ENCODE data around the gene ZNF189. TPM values are rescaled to one million over a fixed set of nuclear protein-coding genes. Genes with fewer than 3 reads are reported as not detected.

Gene ZNF189
- polyA plus RNA-seq, 2 donors, result 3.4 to 5.2 TPM

- Histone ChIP-seq H3K36me3 (ENCODE audit: control insufficient read depth in 2 of 2, insufficient read depth in 2 of 2, low read length in 1 of 2) (no peaks in the 10 kb centered on the region), H3K4me3 (ENCODE audit: low read depth in 1 of 2, low read length in 2 of 2) (no peak overlapping the region), H3K4me1 (ENCODE audit: control insufficient read depth in 2 of 2, insufficient read depth in 2 of 2, low read length in 1 of 2) (no peaks in the 10 kb centered on the region), H3K9me3 (ENCODE audit: control insufficient read depth in 2 of 2, insufficient read depth in 1 of 2, low read depth in 1 of 2, low read length in 1 of 2) (no peaks in the 10 kb centered on the region), H3K27ac (ENCODE audit: low read depth in 2 of 2, low read length in 1 of 2) (no peak overlapping the region), H3K27me3 (ENCODE audit: control insufficient read depth in 1 of 2, insufficient read depth in 2 of 2, low read length in 2 of 2) (no peaks in the 10 kb centered on the region)
Observed at GRCh38 chr9:101432171-101432570, 33.5 kb downstream of the ZNF189 start.

GRCh38 chr9:101432740-101433139, 34.1 kb downstream of the ZNF189 start:
- Histone ChIP-seq H3K4me3 (ENCODE audit: low read depth in 1 of 2, low read length in 2 of 2) (no peak overlapping the region), H3K4me1 (ENCODE audit: control insufficient read depth in 2 of 2, insufficient read depth in 2 of 2, low read length in 1 of 2) (no peaks in the 10 kb centered on the region), H3K9me3 (ENCODE audit: control insufficient read depth in 2 of 2, insufficient read depth in 1 of 2, low read depth in 1 of 2, low read length in 1 of 2) (no peaks in the 10 kb centered on the region), H3K36me3 (ENCODE audit: control insufficient read depth in 2 of 2, insufficient read depth in 2 of 2, low read length in 1 of 2) (no peaks in the 10 kb centered on the region), H3K27me3 (ENCODE audit: control insufficient read depth in 1 of 2, insufficient read depth in 2 of 2, low read length in 2 of 2) (no peaks in the 10 kb centered on the region), H3K27ac (ENCODE audit: low read depth in 2 of 2, low read length in 1 of 2) (no peak overlapping the region)
- 86 to 88% methylated on average over 1 of the region's 1 CpG for WGBS, 2 donors

- no peak overlapping the region for H3K27ac ChIP-seq (ENCODE audit: low read depth in 2 of 2, low read length in 1 of 2)
Observed at GRCh38 chr9:101433229-101433628, 34.6 kb downstream of the ZNF189 start.

GRCh38 chr9:101434998-101435397, 36.3 kb downstream of the ZNF189 start:
- 63 to 69% methylated on average over 3 of the region's 3 CpGs for WGBS, 2 donors
- no peaks in the 10 kb centered on the region for H3K36me3 ChIP-seq (ENCODE audit: control insufficient read depth in 2 of 2, insufficient read depth in 2 of 2, low read length in 1 of 2)
- no peaks in the 10 kb centered on the region for H3K4me1 ChIP-seq (ENCODE audit: control insufficient read depth in 2 of 2, insufficient read depth in 2 of 2, low read length in 1 of 2)
- H3K4me3 ChIP-seq (ENCODE audit: low read depth in 1 of 2, low read length in 2 of 2), result no peak overlapping the region
- H3K27ac ChIP-seq (ENCODE audit: low read depth in 2 of 2, low read length in 1 of 2), result no peak overlapping the region
- H3K9me3 ChIP-seq (ENCODE audit: control insufficient read depth in 2 of 2, insufficient read depth in 1 of 2, low read depth in 1 of 2, low read length in 1 of 2), result no peaks in the 10 kb centered on the region
- H3K27me3 ChIP-seq (ENCODE audit: control insufficient read depth in 1 of 2, insufficient read depth in 2 of 2, low read length in 2 of 2), result no peaks in the 10 kb centered on the region

More at GRCh38 chr9:101433229-101433628, 34.6 kb downstream of the ZNF189 start:
- Histone ChIP-seq H3K4me1 (ENCODE audit: control insufficient read depth in 2 of 2, insufficient read depth in 2 of 2, low read length in 1 of 2) (no peaks in the 10 kb centered on the region), H3K9me3 (ENCODE audit: control insufficient read depth in 2 of 2, insufficient read depth in 1 of 2, low read depth in 1 of 2, low read length in 1 of 2) (no peaks in the 10 kb centered on the region), H3K27me3 (ENCODE audit: control insufficient read depth in 1 of 2, insufficient read depth in 2 of 2, low read length in 2 of 2) (no peaks in the 10 kb centered on the region), H3K36me3 (ENCODE audit: control insufficient read depth in 2 of 2, insufficient read depth in 2 of 2, low read length in 1 of 2) (no peaks in the 10 kb centered on the region), H3K4me3 (ENCODE audit: low read depth in 1 of 2, low read length in 2 of 2) (no peak overlapping the region)
- 52 to 55% methylated on average over 3 of the region's 3 CpGs for WGBS, 2 donors

GRCh38 chr9:101435601-101436079, 37.0 kb downstream of the ZNF189 start, which contains the start of gene ALDOB:
ALDOB (minus strand) TSS chr9:101435774; CDS start chr9:101430887, 4,887 bp downstream.
- Histone ChIP-seq H3K4me1 (ENCODE audit: control insufficient read depth in 2 of 2, insufficient read depth in 2 of 2, low read length in 1 of 2) (no peaks in the 10 kb centered on the region), H3K4me3 (ENCODE audit: low read depth in 1 of 2, low read length in 2 of 2) (no peak within 1 kb of the TSS), H3K27ac (ENCODE audit: low read depth in 2 of 2, low read length in 1 of 2) (no peak within 1 kb of the TSS), H3K9me3 (ENCODE audit: control insufficient read depth in 2 of 2, insufficient read depth in 1 of 2, low read depth in 1 of 2, low read length in 1 of 2) (no peaks in the 10 kb centered on the region), H3K27me3 (ENCODE audit: control insufficient read depth in 1 of 2, insufficient read depth in 2 of 2, low read length in 2 of 2) (no peaks in the 10 kb centered on the region), H3K36me3 (ENCODE audit: control insufficient read depth in 2 of 2, insufficient read depth in 2 of 2, low read length in 1 of 2) (no peaks in the 10 kb centered on the region)
- 59 to 60% methylated on average over 2 of the region's 2 CpGs for WGBS, 2 donors

- H3K27ac ChIP-seq (ENCODE audit: low read depth in 2 of 2, low read length in 1 of 2), result no peak overlapping the region
- 46 to 62% methylated on average over 2 of the region's 2 CpGs for WGBS, 2 donors
- no peaks in the 10 kb centered on the region for H3K27me3 ChIP-seq (ENCODE audit: control insufficient read depth in 1 of 2, insufficient read depth in 2 of 2, low read length in 2 of 2)
- no peaks in the 10 kb centered on the region for H3K4me1 ChIP-seq (ENCODE audit: control insufficient read depth in 2 of 2, insufficient read depth in 2 of 2, low read length in 1 of 2)
- no peak overlapping the region for H3K4me3 ChIP-seq (ENCODE audit: low read depth in 1 of 2, low read length in 2 of 2)
- no peaks in the 10 kb centered on the region for H3K36me3 ChIP-seq (ENCODE audit: control insufficient read depth in 2 of 2, insufficient read depth in 2 of 2, low read length in 1 of 2)
- no peaks in the 10 kb centered on the region for H3K9me3 ChIP-seq (ENCODE audit: control insufficient read depth in 2 of 2, insufficient read depth in 1 of 2, low read depth in 1 of 2, low read length in 1 of 2)
Observed at GRCh38 chr9:101437806-101438232, 39.2 kb downstream of the ZNF189 start.

GRCh38 chr9:101438523-101438922, 39.9 kb downstream of the ZNF189 start:
- Histone ChIP-seq H3K4me1 (ENCODE audit: control insufficient read depth in 2 of 2, insufficient read depth in 2 of 2, low read length in 1 of 2) (no peaks in the 10 kb centered on the region), H3K27me3 (ENCODE audit: control insufficient read depth in 1 of 2, insufficient read depth in 2 of 2, low read length in 2 of 2) (no peaks in the 10 kb centered on the region), H3K36me3 (ENCODE audit: control insufficient read depth in 2 of 2, insufficient read depth in 2 of 2, low read length in 1 of 2) (no peaks in the 10 kb centered on the region), H3K27ac (ENCODE audit: low read depth in 2 of 2, low read length in 1 of 2) (no peak overlapping the region), H3K9me3 (ENCODE audit: control insufficient read depth in 2 of 2, insufficient read depth in 1 of 2, low read depth in 1 of 2, low read length in 1 of 2) (no peaks in the 10 kb centered on the region), H3K4me3 (ENCODE audit: low read depth in 1 of 2, low read length in 2 of 2) (no peak overlapping the region)
- 70 to 79% methylated on average over 3 of the region's 3 CpGs for WGBS, 2 donors

- H3K27ac ChIP-seq (ENCODE audit: low read depth in 2 of 2, low read length in 1 of 2), result no peak overlapping the region
- WGBS, 2 donors, result 61 to 67% methylated on average over 3 of the region's 3 CpGs
- no peaks in the 10 kb centered on the region for H3K27me3 ChIP-seq (ENCODE audit: control insufficient read depth in 1 of 2, insufficient read depth in 2 of 2, low read length in 2 of 2)
- no peaks in the 10 kb centered on the region for H3K4me1 ChIP-seq (ENCODE audit: control insufficient read depth in 2 of 2, insufficient read depth in 2 of 2, low read length in 1 of 2)
- no peaks in the 10 kb centered on the region for H3K9me3 ChIP-seq (ENCODE audit: control insufficient read depth in 2 of 2, insufficient read depth in 1 of 2, low read depth in 1 of 2, low read length in 1 of 2)
- no peak overlapping the region for H3K4me3 ChIP-seq (ENCODE audit: low read depth in 1 of 2, low read length in 2 of 2)
- no peaks in the 10 kb centered on the region for H3K36me3 ChIP-seq (ENCODE audit: control insufficient read depth in 2 of 2, insufficient read depth in 2 of 2, low read length in 1 of 2)
Observed at GRCh38 chr9:101440714-101441230, 42.1 kb downstream of the ZNF189 start.

GRCh38 chr9:101442318-101442717, 43.7 kb downstream of the ZNF189 start:
- WGBS, 2 donors, result 69 to 90% methylated on average over 3 of the region's 3 CpGs
- no peak overlapping the region for H3K4me3 ChIP-seq (ENCODE audit: low read depth in 1 of 2, low read length in 2 of 2)
- H3K9me3 ChIP-seq (ENCODE audit: control insufficient read depth in 2 of 2, insufficient read depth in 1 of 2, low read depth in 1 of 2, low read length in 1 of 2), result no peaks in the 10 kb centered on the region
- H3K36me3 ChIP-seq (ENCODE audit: control insufficient read depth in 2 of 2, insufficient read depth in 2 of 2, low read length in 1 of 2), result no peaks in the 10 kb centered on the region
- H3K27ac ChIP-seq (ENCODE audit: low read depth in 2 of 2, low read length in 1 of 2), result no peak overlapping the region
- no peaks in the 10 kb centered on the region for H3K27me3 ChIP-seq (ENCODE audit: control insufficient read depth in 1 of 2, insufficient read depth in 2 of 2, low read length in 2 of 2)
- no peaks in the 10 kb centered on the region for H3K4me1 ChIP-seq (ENCODE audit: control insufficient read depth in 2 of 2, insufficient read depth in 2 of 2, low read length in 1 of 2)

GRCh38 chr9:101442736-101443135, 44.1 kb downstream of the ZNF189 start:
- H3K4me3 ChIP-seq (ENCODE audit: low read depth in 1 of 2, low read length in 2 of 2), result no peak overlapping the region
- no peak overlapping the region for H3K27ac ChIP-seq (ENCODE audit: low read depth in 2 of 2, low read length in 1 of 2)
- no peaks in the 10 kb centered on the region for H3K9me3 ChIP-seq (ENCODE audit: control insufficient read depth in 2 of 2, insufficient read depth in 1 of 2, low read depth in 1 of 2, low read length in 1 of 2)
- H3K27me3 ChIP-seq (ENCODE audit: control insufficient read depth in 1 of 2, insufficient read depth in 2 of 2, low read length in 2 of 2), result no peaks in the 10 kb centered on the region
- H3K4me1 ChIP-seq (ENCODE audit: control insufficient read depth in 2 of 2, insufficient read depth in 2 of 2, low read length in 1 of 2), result no peaks in the 10 kb centered on the region
- no peaks in the 10 kb centered on the region for H3K36me3 ChIP-seq (ENCODE audit: control insufficient read depth in 2 of 2, insufficient read depth in 2 of 2, low read length in 1 of 2)
- WGBS, 2 donors, result 70 to 75% methylated on average over 3 of the region's 3 CpGs

Data from esophagus (tissue), 2 donors.